ENCODE results near the gene DYNC1I1.
A peak's percentile ranks its signal among the peaks of the same experiment; 100 is the strongest.

DYNC1I1 gene

DNA sequence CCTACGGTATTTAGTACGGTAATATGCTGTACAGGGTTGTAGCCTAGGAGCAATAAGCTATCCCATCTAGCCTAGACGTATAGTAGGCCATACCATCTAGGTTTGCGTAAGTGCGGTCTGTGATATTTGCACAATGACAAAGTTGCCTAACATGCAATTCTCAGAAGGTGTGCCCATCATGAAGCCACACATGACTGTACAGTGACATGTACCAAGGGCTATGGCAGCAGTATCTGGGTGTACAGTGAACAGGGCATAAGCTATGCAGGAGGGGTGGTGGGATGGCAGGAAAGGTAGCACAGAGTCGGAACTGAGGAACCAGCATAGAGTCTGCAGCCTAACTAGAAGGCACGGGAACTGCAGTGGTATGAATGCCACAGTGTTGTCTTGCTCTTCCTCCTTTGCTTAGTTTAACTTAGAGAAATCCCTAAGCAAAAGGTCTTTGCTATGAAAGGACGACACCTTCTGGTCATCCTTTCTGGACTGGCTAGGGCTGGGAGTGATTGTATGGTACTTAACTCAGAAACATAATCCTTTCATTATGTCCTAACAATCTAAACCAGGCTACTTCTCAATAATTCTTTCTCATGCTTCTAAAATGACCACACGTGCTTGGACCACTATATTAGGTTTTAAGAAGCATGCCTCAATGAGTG, 93.5 kb downstream of the DYNC1I1 start:
- H3K4me2 ChIP-seq (ENCODE audit: low read depth, low read length, poor library complexity, severe bottlenecking), result no peak overlapping the region
- no peak overlapping the region for H2AFZ ChIP-seq (ENCODE audit: low read depth, low read length, severe bottlenecking)
- H4K20me1 ChIP-seq (ENCODE audit: low read depth, low read length), result no peaks in the 10 kb centered on the region
- no peaks in the 10 kb centered on the region for H3K79me2 ChIP-seq (ENCODE audit: insufficient read depth, low read length)
- no peak for TF ChIP-seq EZH2phosphoT487 (conservative IDR thresholded peaks at IDR 0.05; ENCODE audit: low read length)
- TF ChIP-seq, protein P1, sequence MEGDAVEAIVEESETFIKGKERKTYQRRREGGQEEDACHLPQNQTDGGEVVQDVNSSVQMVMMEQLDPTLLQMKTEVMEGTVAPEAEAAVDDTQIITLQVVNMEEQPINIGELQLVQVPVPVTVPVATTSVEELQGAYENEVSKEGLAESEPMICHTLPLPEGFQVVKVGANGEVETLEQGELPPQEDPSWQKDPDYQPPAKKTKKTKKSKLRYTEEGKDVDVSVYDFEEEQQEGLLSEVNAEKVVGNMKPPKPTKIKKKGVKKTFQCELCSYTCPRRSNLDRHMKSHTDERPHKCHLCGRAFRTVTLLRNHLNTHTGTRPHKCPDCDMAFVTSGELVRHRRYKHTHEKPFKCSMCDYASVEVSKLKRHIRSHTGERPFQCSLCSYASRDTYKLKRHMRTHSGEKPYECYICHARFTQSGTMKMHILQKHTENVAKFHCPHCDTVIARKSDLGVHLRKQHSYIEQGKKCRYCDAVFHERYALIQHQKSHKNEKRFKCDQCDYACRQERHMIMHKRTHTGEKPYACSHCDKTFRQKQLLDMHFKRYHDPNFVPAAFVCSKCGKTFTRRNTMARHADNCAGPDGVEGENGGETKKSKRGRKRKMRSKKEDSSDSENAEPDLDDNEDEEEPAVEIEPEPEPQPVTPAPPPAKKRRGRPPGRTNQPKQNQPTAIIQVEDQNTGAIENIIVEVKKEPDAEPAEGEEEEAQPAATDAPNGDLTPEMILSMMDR (IDR thresholded peaks at IDR 0.05; ENCODE audit: insufficient read depth, low read length, poor library complexity, severe bottlenecking), result peak; percentile 10
- no peak overlapping the region for H3K9ac ChIP-seq (ENCODE audit: low read length)
- H3K36me3 ChIP-seq (ENCODE audit: low read length), result no peaks in the 10 kb centered on the region
- H3K9me2 ChIP-seq (replicated peaks; ENCODE audit: insufficient read depth, low read length), result no peaks in the 10 kb centered on the region
- H3K27ac ChIP-seq (ENCODE audit: low read depth, low read length), result no peak overlapping the region
- no peak overlapping the region for H3K4me3 ChIP-seq (ENCODE audit: insufficient read depth, low read length, poor library complexity, severe bottlenecking)
- H3K27me3 ChIP-seq (ENCODE audit: low read length), result no peaks in the 10 kb centered on the region
- no peaks in the 10 kb centered on the region for H3F3A ChIP-seq (ENCODE audit: insufficient read depth)
- no peaks in the 10 kb centered on the region for H3K9me3 ChIP-seq (ENCODE audit: insufficient read depth, low read length)

DNA sequence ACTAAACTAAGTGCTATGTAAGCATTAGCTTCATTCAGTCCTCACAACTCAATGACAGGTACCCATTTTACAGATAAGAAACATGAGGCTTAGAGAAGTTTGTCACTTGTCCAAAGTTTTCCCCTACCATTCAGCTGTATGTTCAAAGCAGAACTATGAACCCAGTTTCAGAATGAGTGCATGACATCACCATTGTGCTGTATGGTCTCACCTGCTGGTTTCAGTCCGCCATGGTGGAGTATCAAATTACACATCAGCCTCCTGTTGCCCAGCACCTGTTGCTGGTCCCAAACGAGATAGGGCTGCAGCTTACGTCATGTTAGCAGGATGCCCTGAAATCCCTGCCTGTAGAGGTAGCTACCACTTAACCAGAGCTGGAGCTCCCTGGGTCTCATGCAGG, 95.0 kb downstream of the DYNC1I1 start:
- Histone ChIP-seq H3K9ac (ENCODE audit: low read length) (no peak overlapping the region), H3K27me3 (ENCODE audit: low read length) (no peaks in the 10 kb centered on the region), H3K4me3 (ENCODE audit: insufficient read depth, low read length, poor library complexity, severe bottlenecking) (no peak overlapping the region), H3K36me3 (ENCODE audit: low read length) (no peaks in the 10 kb centered on the region), H4K20me1 (ENCODE audit: low read depth, low read length) (no peaks in the 10 kb centered on the region), H3K27ac (ENCODE audit: low read depth, low read length) (no peak overlapping the region), H2AFZ (ENCODE audit: low read depth, low read length, severe bottlenecking) (no peak overlapping the region), H3K9me2 (replicated peaks; ENCODE audit: insufficient read depth, low read length) (no peaks in the 10 kb centered on the region), H3F3A (ENCODE audit: insufficient read depth) (no peaks in the 10 kb centered on the region), H3K9me3 (ENCODE audit: insufficient read depth, low read length) (no peaks in the 10 kb centered on the region), H3K4me2 (ENCODE audit: low read depth, low read length, poor library complexity, severe bottlenecking) (no peak overlapping the region), H3K79me2 (ENCODE audit: insufficient read depth, low read length) (no peaks in the 10 kb centered on the region)
- no peak for TF ChIP-seq EZH2phosphoT487 (conservative IDR thresholded peaks at IDR 0.05; ENCODE audit: low read length)
- TF ChIP-seq, protein P1 (IDR thresholded peaks at IDR 0.05; ENCODE audit: insufficient read depth, low read length, poor library complexity, severe bottlenecking), result no peak

DNA sequence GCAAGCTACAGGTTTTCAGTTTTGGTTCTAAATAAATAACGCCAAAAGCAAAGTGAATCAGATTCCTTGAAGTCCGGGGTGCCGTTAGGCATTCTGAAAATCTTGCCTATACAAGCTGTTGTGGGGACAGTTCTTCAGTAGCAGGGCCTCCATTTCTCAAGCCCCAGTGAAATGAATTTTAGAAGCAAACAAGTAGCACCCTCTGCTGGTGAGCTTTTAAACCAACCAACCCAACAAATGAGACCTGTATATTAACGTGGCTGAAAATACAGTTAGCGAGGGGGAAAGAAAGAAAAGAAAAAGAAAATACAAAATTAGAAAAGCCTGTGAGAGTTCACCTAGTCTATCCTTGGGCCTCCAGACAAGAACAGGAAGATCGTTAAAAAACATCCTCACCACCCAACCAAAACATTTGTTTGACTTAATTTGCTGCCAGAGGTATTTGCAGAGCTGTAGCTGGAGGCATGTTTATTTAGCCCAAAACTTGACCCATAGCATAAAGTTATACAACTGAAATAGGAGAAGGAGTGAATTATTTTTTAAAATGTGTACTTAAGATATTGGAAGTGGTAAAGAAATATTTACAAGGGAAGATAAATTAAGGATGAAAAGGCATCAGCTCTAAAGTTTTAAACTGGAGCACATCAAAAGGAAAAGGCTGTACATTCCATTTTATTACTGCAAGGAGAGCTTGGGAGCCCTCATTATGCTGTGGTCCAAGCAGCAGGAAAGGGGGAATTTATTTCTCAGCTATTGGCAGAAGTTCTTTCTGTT, 98.9 kb downstream of the DYNC1I1 start:
- no peaks in the 10 kb centered on the region for H3K27me3 ChIP-seq (ENCODE audit: low read length)
- no peaks in the 10 kb centered on the region for H3K9me3 ChIP-seq (ENCODE audit: insufficient read depth, low read length)
- H2AFZ ChIP-seq (ENCODE audit: low read depth, low read length, severe bottlenecking), result no peak overlapping the region
- no peaks in the 10 kb centered on the region for H3K36me3 ChIP-seq (ENCODE audit: low read length)
- H3K9me2 ChIP-seq (replicated peaks; ENCODE audit: insufficient read depth, low read length), result no peaks in the 10 kb centered on the region
- no peaks in the 10 kb centered on the region for H4K20me1 ChIP-seq (ENCODE audit: low read depth, low read length)
- no peaks in the 10 kb centered on the region for H3K79me2 ChIP-seq (ENCODE audit: insufficient read depth, low read length)
- no peaks in the 10 kb centered on the region for H3F3A ChIP-seq (ENCODE audit: insufficient read depth)
- H3K4me2 ChIP-seq (ENCODE audit: low read depth, low read length, poor library complexity, severe bottlenecking), result no peak overlapping the region
- no peak for TF ChIP-seq EZH2phosphoT487 (conservative IDR thresholded peaks at IDR 0.05; ENCODE audit: low read length)
- TF ChIP-seq, protein P1 (IDR thresholded peaks at IDR 0.05; ENCODE audit: insufficient read depth, low read length, poor library complexity, severe bottlenecking), result peak; percentile 93
- H3K4me3 ChIP-seq (ENCODE audit: insufficient read depth, low read length, poor library complexity, severe bottlenecking), result no peak overlapping the region
- H3K9ac ChIP-seq (ENCODE audit: low read length), result no peak overlapping the region
- H3K27ac ChIP-seq (ENCODE audit: low read depth, low read length), result no peak overlapping the region
